CD4-positive, alpha-beta T cell treated with Interleukin-4 for 1 hour (primary cell): ENCODE results near the gene PLSCR3.
"Not testable (repeated sequence)": the region's sequence is repeated elsewhere in the genome, so short reads cannot be mapped to it uniquely, and the experiment has no call there.

Experiments used
- DNase-seq, 2 donors: peaks; one replicate each; pipeline ENCODE4 v3.0.0-alpha.2; 2020 to 2022

The PLSCR3 gene

GRCh38 chr17:7379134-7379533, 15.2 kb downstream of the PLSCR3 start:
- DNase-seq = no peak

- DNase-seq = no peak
These were observed 20.0 kb downstream of the PLSCR3 start for GRCh38 chr17:7374353-7374752.

DNA sequence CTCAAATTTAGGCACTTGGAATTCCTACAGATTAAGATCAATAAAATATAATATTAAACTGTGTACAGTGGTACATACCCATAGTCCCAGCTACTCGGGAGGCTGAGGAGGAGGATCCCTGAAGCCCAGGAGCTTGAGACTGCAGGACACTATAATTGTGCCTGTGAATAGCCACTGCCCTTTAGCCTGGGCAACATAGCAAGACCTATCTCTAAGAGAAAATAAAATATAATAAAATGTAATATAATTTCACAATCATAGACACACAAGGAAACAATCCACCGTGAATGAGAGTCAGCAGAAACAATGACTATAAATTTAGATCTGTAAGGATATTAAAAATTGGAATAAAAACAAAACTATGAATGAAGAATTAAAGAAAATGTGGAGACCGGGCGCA, 23.5 kb downstream of the PLSCR3 start:
- no peak for DNase-seq

GRCh38 chr17:7369825-7370224, 24.5 kb downstream of the PLSCR3 start:
- no peak for DNase-seq

DNA sequence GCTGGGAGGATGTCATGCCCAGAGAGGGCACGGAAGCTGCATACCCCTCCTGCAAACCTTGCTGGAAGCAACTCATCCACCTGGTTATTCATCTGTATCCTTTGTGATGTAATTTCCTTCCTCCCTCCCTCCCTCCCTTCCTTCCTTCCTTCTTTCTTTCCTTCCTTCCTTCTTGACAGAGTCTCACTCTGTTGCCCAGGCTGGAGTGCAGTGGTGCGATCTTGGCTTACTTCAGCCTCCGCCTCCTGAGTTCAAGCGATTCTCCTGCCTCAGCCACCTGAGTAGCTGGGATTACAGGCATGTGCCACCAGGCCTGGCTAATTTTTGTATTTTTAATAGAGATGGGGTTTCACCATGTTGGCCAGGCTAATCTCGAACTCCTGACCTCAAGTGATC, 25.7 kb downstream of the PLSCR3 start:
- not testable (repeated sequence) for DNase-seq

DNA sequence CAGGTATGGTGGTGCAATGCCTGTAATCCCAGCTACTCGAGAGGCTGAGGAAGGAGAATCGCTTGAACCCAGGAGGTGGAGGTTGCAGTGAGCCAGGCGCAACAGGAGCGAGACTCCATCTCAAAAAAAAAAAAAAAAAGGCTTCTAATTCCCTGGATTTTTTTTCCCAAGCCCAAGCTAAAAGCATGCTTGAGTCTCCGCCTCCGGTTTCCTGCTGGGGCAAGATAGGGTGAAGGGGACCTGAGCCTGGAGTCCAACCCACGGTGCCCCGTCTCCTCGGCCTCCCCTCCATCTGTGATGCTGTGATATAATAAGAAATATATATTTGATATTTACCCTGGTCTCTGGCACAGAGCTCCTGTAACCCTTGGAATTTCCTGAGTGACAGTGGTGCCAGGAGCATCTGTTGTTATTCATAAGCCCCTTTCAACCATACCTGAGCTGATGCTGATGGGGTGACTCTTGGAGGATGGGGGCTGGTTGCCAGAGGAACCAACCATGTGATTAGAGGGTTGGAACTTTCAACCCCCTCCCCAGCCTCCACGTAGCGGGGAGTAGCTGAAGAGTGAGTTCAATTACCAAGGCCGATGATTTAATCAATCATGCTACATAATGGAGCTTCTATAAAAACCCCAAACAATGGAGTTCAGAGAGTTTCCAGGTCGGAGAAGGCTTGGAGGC, 26.3 kb downstream of the PLSCR3 start:
- no peak for DNase-seq

DNA sequence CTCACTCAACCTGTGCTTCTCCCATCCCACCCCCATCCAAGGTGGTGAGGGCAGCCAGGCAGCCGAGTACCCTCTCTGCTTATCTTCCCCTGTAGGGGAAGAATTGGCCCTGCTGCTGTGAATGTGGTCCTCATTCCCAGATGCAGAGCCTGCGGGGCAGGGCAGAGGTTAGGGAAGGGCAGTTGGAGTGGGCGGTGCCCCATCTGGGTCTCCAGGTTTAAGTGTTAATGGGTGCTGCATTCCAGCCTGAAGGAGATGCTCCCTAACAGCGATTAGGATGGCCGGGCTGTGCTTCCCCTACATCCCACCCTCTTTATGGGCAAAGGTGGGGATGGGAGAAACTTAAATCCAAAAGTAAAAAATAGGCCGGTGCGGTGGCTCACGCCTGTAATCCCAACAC, 27.2 kb downstream of the PLSCR3 start:
- no peak for DNase-seq

GRCh38 chr17:7365963-7366362, 28.4 kb downstream of the PLSCR3 start:
- not testable (repeated sequence) for DNase-seq

GRCh38 chr17:7363311-7363710, 31.0 kb downstream of the PLSCR3 start:
- no peak for DNase-seq

GRCh38 chr17:7361906-7362305, 32.4 kb downstream of the PLSCR3 start:
- no peak for DNase-seq

- DNase-seq = no peak
These were observed 36.9 kb downstream of the PLSCR3 start for GRCh38 chr17:7357381-7357780.

- no peak for DNase-seq
These were observed 37.6 kb downstream of the PLSCR3 start for GRCh38 chr17:7356756-7357155.

DNA sequence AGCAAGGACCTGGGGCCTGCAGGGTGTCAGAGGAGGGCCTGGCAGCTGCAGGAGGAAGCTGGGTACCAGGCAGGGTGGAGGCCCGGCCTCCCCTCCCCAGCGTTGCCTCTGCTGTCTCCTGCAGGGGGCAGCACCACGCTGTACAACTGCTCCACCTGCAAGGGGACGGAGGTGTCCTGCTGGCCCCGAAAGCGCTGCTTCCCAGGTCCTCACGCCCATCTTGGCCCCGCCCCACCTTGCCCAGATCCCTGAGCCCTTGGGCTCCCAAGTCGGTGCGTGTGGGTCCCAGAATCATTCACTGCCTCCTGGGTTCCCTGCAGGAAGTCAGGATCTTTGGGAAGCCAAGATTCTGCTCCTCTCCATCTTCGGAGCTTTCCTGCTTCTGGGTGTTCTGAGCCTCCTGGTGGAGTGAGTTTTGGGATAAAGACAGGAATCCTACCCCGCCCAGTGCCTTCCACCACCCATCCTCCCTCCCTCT, 38.2 kb downstream of the PLSCR3 start:
- DNase-seq = peak; percentile 87

GRCh38 chr17:7355573-7355972, 38.8 kb downstream of the PLSCR3 start:
- DNase-seq = no peak

- DNase-seq = no peak
These were observed 39.3 kb downstream of the PLSCR3 start, which contains the start of gene TMEM95 for GRCh38 chr17:7355053-7355452. Gene TMEM95 (plus strand): TSS chr17:7355156. CDS start chr17:7355205, 49 bp downstream.

DNA sequence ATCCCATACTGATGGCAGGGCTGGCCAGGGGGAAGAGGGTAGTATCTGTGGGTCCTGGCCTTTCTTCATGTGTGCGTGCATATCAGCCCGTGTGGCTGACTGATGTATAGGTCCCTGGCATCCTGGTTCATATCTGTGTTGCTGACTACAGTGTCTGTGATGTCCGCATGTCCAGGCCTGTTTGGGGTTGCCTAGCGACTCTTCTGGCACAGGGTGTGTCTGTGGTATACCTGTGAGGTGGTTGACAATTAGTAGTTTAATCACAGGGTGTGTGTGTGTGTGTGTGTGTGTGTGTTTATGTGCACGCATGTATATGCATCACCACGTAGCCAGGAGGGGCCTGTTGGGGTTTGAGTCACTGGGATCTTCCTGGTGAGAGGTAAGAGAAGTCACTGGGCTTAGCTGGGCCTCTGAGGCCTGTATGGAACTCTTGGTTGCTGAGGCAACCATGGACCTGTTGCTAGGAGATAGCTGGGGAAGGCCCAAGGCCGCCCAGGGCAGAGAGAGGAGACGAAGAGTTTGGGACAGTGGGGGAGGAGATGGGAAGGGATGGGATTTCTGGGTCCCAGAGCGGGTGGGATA, 40.0 kb downstream of the PLSCR3 start:
- DNase-seq = peak in 1 of 2 donors; percentile 25

DNA sequence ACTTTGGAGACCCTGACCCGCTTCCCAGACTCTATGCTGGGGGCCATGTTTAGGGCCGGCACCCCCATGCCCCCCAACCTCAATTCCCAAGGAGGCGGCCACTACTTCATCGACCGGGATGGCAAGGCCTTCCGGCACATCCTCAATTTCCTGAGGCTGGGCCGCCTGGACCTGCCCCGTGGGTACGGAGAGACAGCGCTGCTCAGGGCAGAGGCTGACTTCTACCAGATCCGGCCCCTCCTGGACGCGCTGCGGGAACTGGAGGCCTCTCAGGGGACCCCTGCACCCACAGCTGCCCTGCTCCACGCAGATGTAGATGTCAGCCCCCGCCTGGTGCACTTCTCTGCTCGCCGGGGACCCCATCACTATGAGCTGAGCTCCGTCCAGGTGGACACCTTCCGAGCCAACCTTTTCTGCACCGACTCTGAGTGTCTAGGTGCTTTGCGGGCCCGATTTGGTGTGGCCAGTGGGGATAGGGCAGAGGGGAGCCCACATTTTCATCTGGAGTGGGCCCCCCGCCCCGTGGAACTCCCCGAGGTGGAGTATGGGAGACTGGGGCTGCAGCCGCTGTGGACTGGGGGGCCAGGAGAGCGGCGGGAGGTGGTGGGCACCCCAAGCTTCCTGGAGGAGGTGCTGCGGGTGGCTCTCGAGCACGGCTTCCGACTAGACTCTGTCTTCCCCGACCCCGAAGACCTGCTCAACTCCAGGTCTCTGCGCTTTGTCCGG, 41.3 kb downstream of the PLSCR3 start:
- DNase-seq = no peak

GRCh38 chr17:7352503-7352889, 41.8 kb downstream of the PLSCR3 start:
- peak; percentile 18 to 19 for DNase-seq

DNA sequence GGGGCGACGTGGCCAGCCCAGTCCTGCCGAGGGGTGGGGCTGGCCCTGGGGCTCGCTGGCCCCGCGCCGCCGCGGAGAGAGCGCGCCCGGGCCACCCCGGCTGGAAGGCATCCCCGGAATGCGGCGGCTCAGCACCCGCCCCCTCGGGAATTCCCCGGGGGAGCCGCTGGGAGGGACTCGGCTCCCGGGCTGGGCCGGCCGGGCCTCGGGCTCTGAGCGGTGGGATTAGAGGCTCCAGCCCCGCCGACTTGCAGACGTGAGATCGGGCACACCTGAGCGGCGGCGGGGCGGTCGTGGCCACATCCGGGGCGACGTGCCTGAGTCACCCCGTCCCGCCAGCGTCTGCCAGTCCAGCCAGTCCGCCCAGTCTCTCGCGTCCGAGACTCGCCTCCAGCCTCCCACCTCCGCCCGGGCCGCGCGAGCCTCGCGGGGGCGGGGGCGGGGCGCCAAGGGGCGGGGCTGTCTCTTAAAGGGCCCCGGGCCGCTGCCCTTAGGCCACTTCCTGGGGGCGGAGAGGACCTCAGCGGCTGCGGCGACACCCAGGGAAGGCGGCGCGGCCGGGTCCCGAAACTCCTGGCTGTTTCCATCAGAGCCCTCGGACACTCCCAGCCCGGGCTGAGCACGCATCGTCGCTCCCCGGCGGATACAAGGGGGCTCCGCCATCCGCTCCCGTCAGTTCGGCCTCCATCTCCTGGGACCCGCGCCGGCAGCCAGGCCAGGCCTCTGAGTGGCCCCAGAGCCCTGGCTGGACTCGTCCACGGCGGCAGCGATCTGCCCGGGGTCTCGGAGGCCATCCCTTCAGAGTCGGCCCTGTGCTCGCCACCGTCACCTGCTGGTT, 42.4 kb downstream of the PLSCR3 start, which contains the start of gene KCTD11:
TSS of gene KCTD11 (plus strand) at position 498 of the 838 bp plus-strand sequence.
- peak; percentile 82 to 83 for DNase-seq

- DNase-seq = no peak
These were observed 45.7 kb downstream of the PLSCR3 start for GRCh38 chr17:7348478-7349242.

DNA sequence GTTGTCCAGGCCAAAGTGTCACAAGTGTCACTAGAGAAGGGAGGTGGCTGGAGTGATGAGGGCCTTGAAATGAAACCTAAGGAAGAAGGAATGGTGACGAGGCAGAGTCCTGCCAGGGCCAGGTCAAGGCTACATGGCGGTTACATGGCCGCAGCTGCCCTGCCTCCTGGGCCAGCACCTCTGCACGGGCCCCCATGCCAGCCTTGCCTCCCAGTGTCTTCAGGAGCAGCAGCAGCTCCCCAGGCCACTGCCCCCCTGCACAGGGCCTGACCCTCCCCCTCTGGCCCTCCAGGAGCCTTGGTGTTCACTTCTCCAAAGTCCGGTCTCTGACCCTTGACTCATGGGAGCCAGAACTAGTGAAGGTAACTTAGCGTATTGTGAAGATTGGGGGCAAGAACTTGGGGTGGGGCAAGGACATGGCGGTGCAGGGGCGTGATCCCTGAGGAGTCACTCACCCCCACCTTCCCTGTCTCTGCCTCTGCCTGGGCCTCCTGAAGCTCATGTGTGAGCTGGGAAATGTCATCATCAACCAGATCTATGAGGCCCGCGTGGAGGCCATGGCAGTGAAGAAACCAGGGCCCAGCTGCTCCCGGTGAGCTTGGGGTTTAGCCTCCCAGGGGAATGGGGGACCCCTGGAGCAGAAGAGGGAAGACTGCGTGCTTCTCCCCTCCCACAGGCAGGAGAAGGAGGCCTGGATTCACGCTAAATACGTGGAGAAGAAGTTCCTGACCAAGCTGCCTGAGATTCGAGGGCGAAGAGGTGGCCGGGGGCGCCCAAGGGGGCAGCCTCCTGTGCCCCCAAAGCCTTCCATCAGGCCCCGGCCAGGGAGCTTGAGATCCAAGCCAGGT, 46.5 kb downstream of the PLSCR3 start:
- DNase-seq = no peak
